HL-60 (cell line): ENCODE measurements around the gene PCLO.

ENCODE experiments used
- DNase-seq, 2 experiments: peaks; one replicate each; pipeline ENCODE4 v3.0.0-alpha.2; 2010 to 2020; ENCODE audit warnings: low read depth in 1 of 2, low spot score in 1 of 2
- H3K27ac ChIP-seq: fragments of 250-450 bp; sonication (Bioruptor Pico); replicated peaks from 2 replicates; pipeline ENCODE4 v1.5.1; 2020; ENCODE audit warnings: mild to moderate bottlenecking, moderate library complexity
- H3K27me3 ChIP-seq: fragments of 250-450 bp; sonication (Bioruptor Pico); 2 replicates; pipeline ENCODE4 v1.5.1; 2021; ENCODE audit warnings: mild to moderate bottlenecking, moderate library complexity; ENCODE audit not compliant: insufficient read depth, poor library complexity, severe bottlenecking
- H3K4me3 ChIP-seq: replicated peaks from 2 replicates; pipeline ENCODE4 v1.5.1; 2011; ENCODE audit warnings: mild to moderate bottlenecking, control low read depth, low read length; ENCODE audit not compliant: insufficient read depth
- GABPA ChIP-seq: IDR thresholded peaks from 2 replicates; pipeline ENCODE4 v1.6.1; 2012; ENCODE audit warnings: low read depth
- POLR2AphosphoS5 ChIP-seq: IDR thresholded peaks from 2 replicates; pipeline ENCODE4 v1.6.1; 2012; ENCODE audit warnings: low read depth
- SPI1 ChIP-seq: IDR thresholded peaks from 2 replicates; pipeline ENCODE4 v1.6.1; 2012; ENCODE audit warnings: low read depth, mild to moderate bottlenecking, borderline replicate concordance
- TF ChIP-seq, protein P1 (sequence below): IDR thresholded peaks from 2 replicates; pipeline ENCODE4 v1.6.1; 2012; ENCODE audit warnings: low read depth; ENCODE audit not compliant: insufficient replicate concordance
- TF ChIP-seq, protein P2 (sequence below): IDR thresholded peaks from one replicate; pipeline ENCODE4 v1.5.1; 2011; ENCODE audit warnings: low read length, control low read depth, inconsistent platforms; ENCODE audit not compliant: insufficient read depth

Gene PCLO

DNA sequence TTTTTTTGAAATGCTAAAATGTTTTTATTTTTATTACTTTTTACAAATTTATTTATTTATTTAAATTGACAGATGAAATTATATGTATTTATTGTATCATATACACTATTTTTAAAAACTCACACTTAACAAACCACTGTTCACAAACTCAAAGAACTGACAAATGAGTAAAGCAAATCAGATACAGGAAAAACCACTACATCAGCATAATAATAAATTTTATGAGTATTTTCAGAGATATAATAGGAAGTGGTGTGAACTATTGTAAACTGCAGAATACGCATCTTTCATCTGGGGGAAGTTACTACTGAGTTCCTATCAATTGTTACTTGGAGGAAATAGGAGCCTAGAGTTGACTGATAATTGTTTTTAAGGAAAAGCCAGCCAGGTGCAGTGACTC lies 150.7 kb downstream of the PCLO start:
- no peak for TF ChIP-seq POLR2AphosphoS5
- no peak for TF ChIP-seq SPI1
- TF ChIP-seq, protein P1, sequence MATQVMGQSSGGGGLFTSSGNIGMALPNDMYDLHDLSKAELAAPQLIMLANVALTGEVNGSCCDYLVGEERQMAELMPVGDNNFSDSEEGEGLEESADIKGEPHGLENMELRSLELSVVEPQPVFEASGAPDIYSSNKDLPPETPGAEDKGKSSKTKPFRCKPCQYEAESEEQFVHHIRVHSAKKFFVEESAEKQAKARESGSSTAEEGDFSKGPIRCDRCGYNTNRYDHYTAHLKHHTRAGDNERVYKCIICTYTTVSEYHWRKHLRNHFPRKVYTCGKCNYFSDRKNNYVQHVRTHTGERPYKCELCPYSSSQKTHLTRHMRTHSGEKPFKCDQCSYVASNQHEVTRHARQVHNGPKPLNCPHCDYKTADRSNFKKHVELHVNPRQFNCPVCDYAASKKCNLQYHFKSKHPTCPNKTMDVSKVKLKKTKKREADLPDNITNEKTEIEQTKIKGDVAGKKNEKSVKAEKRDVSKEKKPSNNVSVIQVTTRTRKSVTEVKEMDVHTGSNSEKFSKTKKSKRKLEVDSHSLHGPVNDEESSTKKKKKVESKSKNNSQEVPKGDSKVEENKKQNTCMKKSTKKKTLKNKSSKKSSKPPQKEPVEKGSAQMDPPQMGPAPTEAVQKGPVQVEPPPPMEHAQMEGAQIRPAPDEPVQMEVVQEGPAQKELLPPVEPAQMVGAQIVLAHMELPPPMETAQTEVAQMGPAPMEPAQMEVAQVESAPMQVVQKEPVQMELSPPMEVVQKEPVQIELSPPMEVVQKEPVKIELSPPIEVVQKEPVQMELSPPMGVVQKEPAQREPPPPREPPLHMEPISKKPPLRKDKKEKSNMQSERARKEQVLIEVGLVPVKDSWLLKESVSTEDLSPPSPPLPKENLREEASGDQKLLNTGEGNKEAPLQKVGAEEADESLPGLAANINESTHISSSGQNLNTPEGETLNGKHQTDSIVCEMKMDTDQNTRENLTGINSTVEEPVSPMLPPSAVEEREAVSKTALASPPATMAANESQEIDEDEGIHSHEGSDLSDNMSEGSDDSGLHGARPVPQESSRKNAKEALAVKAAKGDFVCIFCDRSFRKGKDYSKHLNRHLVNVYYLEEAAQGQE = no peak
- no peak for TF ChIP-seq GABPA
- TF ChIP-seq, protein P2, sequence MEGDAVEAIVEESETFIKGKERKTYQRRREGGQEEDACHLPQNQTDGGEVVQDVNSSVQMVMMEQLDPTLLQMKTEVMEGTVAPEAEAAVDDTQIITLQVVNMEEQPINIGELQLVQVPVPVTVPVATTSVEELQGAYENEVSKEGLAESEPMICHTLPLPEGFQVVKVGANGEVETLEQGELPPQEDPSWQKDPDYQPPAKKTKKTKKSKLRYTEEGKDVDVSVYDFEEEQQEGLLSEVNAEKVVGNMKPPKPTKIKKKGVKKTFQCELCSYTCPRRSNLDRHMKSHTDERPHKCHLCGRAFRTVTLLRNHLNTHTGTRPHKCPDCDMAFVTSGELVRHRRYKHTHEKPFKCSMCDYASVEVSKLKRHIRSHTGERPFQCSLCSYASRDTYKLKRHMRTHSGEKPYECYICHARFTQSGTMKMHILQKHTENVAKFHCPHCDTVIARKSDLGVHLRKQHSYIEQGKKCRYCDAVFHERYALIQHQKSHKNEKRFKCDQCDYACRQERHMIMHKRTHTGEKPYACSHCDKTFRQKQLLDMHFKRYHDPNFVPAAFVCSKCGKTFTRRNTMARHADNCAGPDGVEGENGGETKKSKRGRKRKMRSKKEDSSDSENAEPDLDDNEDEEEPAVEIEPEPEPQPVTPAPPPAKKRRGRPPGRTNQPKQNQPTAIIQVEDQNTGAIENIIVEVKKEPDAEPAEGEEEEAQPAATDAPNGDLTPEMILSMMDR = no peak
- H3K27me3 ChIP-seq = no peaks in the 10 kb centered on the region
- no peak overlapping the region for H3K4me3 ChIP-seq
- DNase-seq = no peak
- H3K27ac ChIP-seq = no peak overlapping the region

DNA sequence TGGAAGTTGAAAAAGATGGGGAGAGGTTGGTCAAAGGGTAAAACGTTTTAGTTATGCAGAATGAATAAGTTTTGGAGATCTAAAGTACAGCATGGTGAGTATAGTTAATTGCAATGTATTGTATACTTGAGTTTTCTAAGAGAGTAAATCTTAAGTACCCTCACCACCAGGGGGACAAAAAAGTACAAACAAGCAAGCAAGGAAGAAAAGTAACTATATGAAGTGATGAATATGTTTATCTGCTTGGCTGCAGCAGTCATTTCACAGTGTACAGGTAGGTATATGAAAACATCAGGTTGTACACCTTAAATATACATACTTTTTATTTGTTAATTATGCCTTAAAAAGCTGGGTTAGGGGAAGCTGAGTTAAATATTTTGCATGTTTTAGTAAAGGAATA lies 157.3 kb downstream of the PCLO start:
- Histone ChIP-seq H3K27me3 (no peaks in the 10 kb centered on the region), H3K4me3 (no peak overlapping the region), H3K27ac (no peak overlapping the region)
- DNase-seq = no peak
- no peak for TF ChIP-seq SPI1
- no peak for TF ChIP-seq GABPA
- no peak for TF ChIP-seq POLR2AphosphoS5
- TF ChIP-seq, protein P2 = no peak
- TF ChIP-seq, protein P1 = no peak

DNA sequence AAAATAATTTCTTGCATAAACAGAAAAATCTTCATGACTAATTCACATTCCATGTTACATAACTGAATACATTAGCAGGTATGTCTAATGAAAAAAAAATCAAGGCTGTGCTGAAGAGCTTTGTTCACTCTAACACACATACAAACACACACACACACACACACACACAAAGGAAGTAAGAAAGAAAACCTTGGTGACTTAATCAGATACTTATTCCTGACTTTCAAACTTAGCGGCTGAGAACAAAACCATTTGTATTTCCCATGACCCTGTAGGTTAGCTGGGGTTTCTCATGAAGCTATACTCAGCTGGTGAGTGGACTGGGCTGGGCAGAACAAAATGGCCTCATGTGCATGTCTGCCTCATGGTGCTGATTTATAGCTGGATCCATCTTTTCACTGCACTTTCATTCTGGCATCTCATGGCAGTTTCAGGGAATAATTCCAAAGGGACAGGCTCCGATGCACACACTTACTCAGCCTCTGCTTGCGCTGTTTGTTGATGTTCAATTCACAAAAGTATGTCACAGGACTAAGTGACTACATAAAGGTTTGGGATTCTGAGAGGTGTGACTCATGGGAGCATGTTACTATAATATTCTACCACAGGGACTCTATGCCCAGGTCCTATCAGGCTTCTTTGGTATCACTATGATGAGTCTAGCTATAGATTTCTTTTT lies 161.2 kb downstream of the PCLO start:
- TF ChIP-seq, protein P1 = no peak
- TF ChIP-seq, protein P2 = no peak
- no peak for TF ChIP-seq POLR2AphosphoS5
- TF ChIP-seq GABPA = no peak
- no peak for TF ChIP-seq SPI1
- no peak overlapping the region for H3K4me3 ChIP-seq
- no peak for DNase-seq
- H3K27me3 ChIP-seq = no peaks in the 10 kb centered on the region
- H3K27ac ChIP-seq = no peak overlapping the region
